MM.1S (cell line): ENCODE results near the gene JPH3.

Source experiments
- DNase-seq: peaks from one replicate; pipeline ENCODE4 v3.0.0-alpha.2; 2015
- H2AFZ ChIP-seq: fragments of 300-600 bp; sonication (generic); 2 replicates; pipeline ENCODE4 v1.6.0; 2016; ENCODE audit warnings: antibody characterized with exemption, low read length
- H3F3A ChIP-seq: fragments of 300-600 bp; sonication (generic); 2 replicates; pipeline ENCODE4 v1.6.1; 2016; ENCODE audit warnings: mild to moderate bottlenecking, antibody characterized with exemption, low read length, moderate library complexity, mixed read lengths; ENCODE audit not compliant: insufficient read depth
- H3K27ac ChIP-seq: fragments of 300-600 bp; sonication (generic); 2 replicates; pipeline ENCODE4 v1.5.1; 2016; ENCODE audit warnings: mild to moderate bottlenecking, low read length
- H3K27me3 ChIP-seq: fragments of 300-600 bp; sonication (generic); replicated peaks from 2 replicates; pipeline ENCODE4 v1.6.0; 2016; ENCODE audit warnings: low read length; ENCODE audit not compliant: insufficient read depth
- H3K36me3 ChIP-seq: fragments of 300-600 bp; sonication (generic); replicated peaks from 2 replicates; pipeline ENCODE4 v1.6.1; 2016; ENCODE audit warnings: mild to moderate bottlenecking, low read length, mixed read lengths; ENCODE audit not compliant: insufficient read depth
- H3K4me1 ChIP-seq: fragments of 300-600 bp; sonication (generic); 2 replicates; pipeline ENCODE4 v1.6.1; 2016; ENCODE audit warnings: low read length, mixed read lengths
- H3K4me2 ChIP-seq: fragments of 300-600 bp; sonication (generic); 2 replicates; pipeline ENCODE4 v1.6.0; 2016; ENCODE audit warnings: low read depth, low read length
- H3K4me3 ChIP-seq: fragments of 300-600 bp; sonication (generic); 2 replicates; pipeline ENCODE4 v1.5.1; 2016; ENCODE audit warnings: low read length, mixed read lengths
- H3K79me2 ChIP-seq: fragments of 300-600 bp; sonication (generic); 2 replicates; pipeline ENCODE4 v1.6.1; 2016; ENCODE audit warnings: mixed run types, low read length, mixed read lengths
- H3K9ac ChIP-seq: fragments of 300-600 bp; sonication (generic); 2 replicates; pipeline ENCODE4 v1.6.1; 2016; ENCODE audit warnings: low read length, mixed read lengths
- H3K9me2 ChIP-seq: fragments of 300-600 bp; sonication (generic); replicated peaks from 2 replicates; pipeline ENCODE4 v1.6.1; 2016; ENCODE audit warnings: mild to moderate bottlenecking, low read length, mixed read lengths; ENCODE audit not compliant: insufficient read depth
- H3K9me3 ChIP-seq: fragments of 300-600 bp; sonication (generic); replicated peaks from 2 replicates; pipeline ENCODE4 v1.6.1; 2016; ENCODE audit warnings: mild to moderate bottlenecking, low read length, mixed read lengths; ENCODE audit not compliant: insufficient read depth
- H4K20me1 ChIP-seq: fragments of 300-600 bp; sonication (generic); 2 replicates; pipeline ENCODE4 v1.6.1; 2016; ENCODE audit warnings: mild to moderate bottlenecking, low read length, moderate library complexity, mixed read lengths; ENCODE audit not compliant: insufficient read depth
- CTCF ChIP-seq: fragments of 300-600 bp; sonication (generic); IDR thresholded peaks from 2 replicates; pipeline ENCODE4 v1.5.1; 2016; ENCODE audit warnings: antibody characterized with exemption, low read length, mixed read lengths
- EZH2 ChIP-seq: fragments of 300-600 bp; sonication (generic); optimal IDR thresholded peaks from 2 replicates; pipeline ENCODE3; 2017; ENCODE audit warnings: low read depth, mild to moderate bottlenecking, antibody characterized with exemption, low read length, mixed read lengths
- EZH2phosphoT487 ChIP-seq: fragments of 300-600 bp; sonication (generic); IDR thresholded peaks from 2 replicates; pipeline ENCODE4 v1.6.1; 2018; ENCODE audit warnings: antibody characterized with exemption, low read length

The JPH3 gene

DNA sequence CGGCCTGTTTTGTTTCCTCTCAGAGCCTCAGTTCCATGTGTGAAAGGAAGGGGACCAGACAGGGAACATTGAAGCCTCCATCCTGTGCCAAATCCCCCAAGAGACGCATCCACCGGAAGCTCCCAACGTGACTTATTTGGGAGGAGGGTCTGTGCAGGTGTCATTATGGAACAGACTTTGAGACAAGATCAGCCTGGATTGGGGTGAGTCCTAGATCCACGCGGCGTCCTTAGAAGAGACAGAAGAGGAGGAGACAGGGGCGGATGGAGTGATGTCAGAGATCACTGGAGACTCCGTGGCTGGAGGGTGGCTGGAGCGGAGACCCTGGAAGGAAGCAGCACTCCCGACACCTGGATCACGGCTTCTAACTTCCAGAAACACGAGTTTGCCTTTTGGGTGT lies 83.5 kb downstream of the JPH3 start:
- Histone ChIP-seq H3F3A (no peaks in the 10 kb centered on the region), H3K4me2 (no peak overlapping the region), H3K36me3 (no peaks in the 10 kb centered on the region), H3K9me3 (no peaks in the 10 kb centered on the region), H2AFZ (no peak overlapping the region), H3K27ac (no peak overlapping the region), H3K79me2 (no peaks in the 10 kb centered on the region), H4K20me1 (no peaks in the 10 kb centered on the region), H3K4me1 (no peaks in the 10 kb centered on the region), H3K9ac (no peak overlapping the region), H3K4me3 (no peak overlapping the region), H3K9me2 (no peaks in the 10 kb centered on the region), H3K27me3 (peaks cover 38% of the 10 kb centered on the region)
- no peak for DNase-seq
- TF ChIP-seq EZH2phosphoT487: no peak
- no peak for TF ChIP-seq EZH2
- TF ChIP-seq CTCF: no peak

DNA sequence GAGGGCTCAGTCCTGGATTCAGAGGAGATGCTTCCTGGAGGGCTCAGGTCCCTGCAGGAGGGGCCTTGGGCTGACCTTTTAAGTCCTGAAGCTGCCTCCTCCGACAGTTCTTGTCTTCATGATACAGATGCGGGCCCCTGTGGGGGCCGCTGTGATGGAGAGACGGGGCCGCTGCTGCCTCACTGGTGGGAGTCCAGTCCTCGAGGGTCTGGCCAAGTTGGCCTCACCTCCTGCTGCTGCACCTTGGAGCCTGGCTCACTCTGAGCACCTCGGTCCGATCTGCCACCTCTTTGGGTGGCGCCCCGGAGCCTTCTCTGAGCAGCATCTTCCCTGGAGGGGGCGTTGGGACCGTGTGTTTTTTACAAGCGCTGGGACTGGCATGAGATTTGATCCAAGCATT lies 84.4 kb downstream of the JPH3 start:
- Histone ChIP-seq H2AFZ (no peak overlapping the region), H3K9me2 (no peaks in the 10 kb centered on the region), H3K27me3 (peaks cover 38% of the 10 kb centered on the region), H3K4me2 (no peak overlapping the region), H3K9me3 (no peaks in the 10 kb centered on the region), H3K36me3 (no peaks in the 10 kb centered on the region), H3F3A (no peaks in the 10 kb centered on the region), H3K27ac (no peak overlapping the region), H4K20me1 (no peaks in the 10 kb centered on the region), H3K4me3 (no peak overlapping the region), H3K4me1 (no peaks in the 10 kb centered on the region), H3K9ac (no peak overlapping the region), H3K79me2 (no peaks in the 10 kb centered on the region)
- DNase-seq: no peak
- TF ChIP-seq CTCF: no peak
- no peak for TF ChIP-seq EZH2phosphoT487
- TF ChIP-seq EZH2: no peak

- Histone ChIP-seq H3K4me2 (no peak overlapping the region), H2AFZ (no peak overlapping the region), H4K20me1 (no peaks in the 10 kb centered on the region), H3F3A (no peaks in the 10 kb centered on the region), H3K27me3 (peaks cover 38% of the 10 kb centered on the region), H3K9ac (no peak overlapping the region), H3K4me1 (no peaks in the 10 kb centered on the region), H3K9me3 (no peaks in the 10 kb centered on the region), H3K79me2 (no peaks in the 10 kb centered on the region), H3K9me2 (no peaks in the 10 kb centered on the region), H3K4me3 (no peak overlapping the region), H3K36me3 (no peaks in the 10 kb centered on the region), H3K27ac (no peak overlapping the region)
- no peak for DNase-seq
- no peak for TF ChIP-seq CTCF
- TF ChIP-seq EZH2phosphoT487: no peak
- TF ChIP-seq EZH2: no peak
These were observed 85.0 kb downstream of the JPH3 start for GRCh38 chr16:87687126-87687910.
